ENCODE data around the gene CPM.
"Not testable (repeated sequence)": the region's sequence is repeated elsewhere in the genome, so short reads cannot be mapped to it uniquely, and the experiment has no call there.

Gene CPM

DNA sequence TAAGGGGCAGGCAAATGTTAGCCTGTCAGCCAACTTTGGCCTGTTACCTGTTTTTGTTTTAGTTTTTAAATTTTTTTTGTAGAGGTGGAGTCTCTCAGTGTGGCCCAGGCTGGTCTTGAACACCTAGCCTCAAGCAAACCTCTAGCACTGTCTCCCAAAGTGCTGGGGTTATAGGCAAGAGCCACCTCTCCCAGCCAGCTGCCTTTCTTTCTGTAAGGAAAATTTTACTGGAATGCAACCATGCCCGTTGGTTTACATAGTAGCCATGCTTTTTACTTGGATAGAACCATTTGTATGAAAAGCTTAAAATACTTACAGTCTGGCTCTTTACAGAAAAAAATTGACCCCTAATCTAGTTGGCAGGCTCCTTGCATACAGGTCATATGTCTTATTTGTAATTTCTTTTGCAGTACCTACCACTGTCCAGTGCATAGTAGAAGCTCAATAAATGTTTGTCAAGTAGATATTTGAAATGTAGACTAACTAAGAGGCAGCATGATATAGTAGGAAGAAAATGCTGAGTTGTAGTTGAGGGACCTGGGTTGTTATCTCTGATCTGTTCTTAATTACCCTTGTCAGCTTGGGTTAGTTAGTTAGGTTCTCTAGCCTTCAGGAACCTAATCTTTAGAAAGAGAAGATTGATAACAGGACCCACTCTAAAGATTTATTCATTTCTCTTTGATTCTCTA, 120.3 kb downstream of the CPM start:
- Histone ChIP-seq H3K27ac (replicated peaks) (no peak overlapping the region), H3K27me3 (ENCODE audit: insufficient read depth, poor library complexity, severe bottlenecking) (no peaks in the 10 kb centered on the region), H3K4me3 (replicated peaks; ENCODE audit: insufficient read depth, low read length) (no peak overlapping the region)
- DNase-seq (ENCODE audit: low read depth in 1 of 2, low spot score in 1 of 2), result no peak
- TF ChIP-seq SPI1 (IDR thresholded peaks at IDR 0.05; ENCODE audit: borderline replicate concordance, low read depth), result no peak

DNA sequence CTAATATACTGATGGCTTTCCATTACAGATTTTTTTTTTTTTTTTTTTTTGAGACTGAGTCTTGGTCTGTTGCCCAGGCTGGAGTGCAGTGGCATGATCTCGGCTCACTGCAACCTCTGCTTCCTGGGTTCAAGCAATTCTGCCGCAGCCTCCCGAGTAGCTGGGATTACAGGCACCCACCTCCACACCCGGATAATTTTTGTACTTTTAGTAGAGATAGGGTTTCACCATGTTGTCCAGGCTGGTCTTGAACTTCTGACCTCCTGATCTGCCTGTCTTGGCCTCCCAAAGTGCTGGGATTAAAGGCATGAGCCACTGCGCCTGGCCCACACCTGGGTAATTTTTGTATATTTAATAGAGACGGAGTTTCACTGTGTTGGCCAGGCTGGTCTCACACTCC, 121.4 kb downstream of the CPM start:
- not testable (repeated sequence) for H3K27me3 ChIP-seq (ENCODE audit: insufficient read depth, poor library complexity, severe bottlenecking); DNase-seq (ENCODE audit: low read depth in 1 of 2, low spot score in 1 of 2); H3K4me3 ChIP-seq (replicated peaks; ENCODE audit: insufficient read depth, low read length); H3K27ac ChIP-seq (replicated peaks)

DNA sequence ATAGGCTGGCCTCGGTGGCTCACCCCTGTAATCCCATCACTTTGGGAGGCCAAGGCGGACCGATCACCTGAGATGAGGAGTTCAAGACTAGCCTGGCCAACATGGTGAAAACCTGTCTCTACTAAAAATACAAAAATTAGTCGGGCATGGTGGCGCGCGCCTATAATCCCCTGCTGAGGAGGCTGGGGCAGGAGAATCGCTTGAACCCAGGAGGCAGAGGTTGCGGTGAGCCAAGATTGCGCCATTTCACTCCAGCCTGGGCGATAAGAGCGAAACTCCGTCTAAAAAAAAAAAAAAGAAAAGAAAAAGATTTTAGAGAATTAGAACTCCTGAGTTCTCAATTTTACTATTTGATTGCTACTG, 123.0 kb downstream of the CPM start:
- not testable (repeated sequence) for H3K27ac ChIP-seq (replicated peaks); H3K4me3 ChIP-seq (replicated peaks; ENCODE audit: insufficient read depth, low read length); H3K27me3 ChIP-seq (ENCODE audit: insufficient read depth, poor library complexity, severe bottlenecking); DNase-seq (ENCODE audit: low read depth in 1 of 2, low spot score in 1 of 2)

GRCh38 chr12:68809190-68810026, 123.6 kb downstream of the CPM start:
- no peak for DNase-seq (ENCODE audit: low read depth in 1 of 2, low spot score in 1 of 2)
- Histone ChIP-seq H3K4me3 (replicated peaks; ENCODE audit: insufficient read depth, low read length) (peak overlapping the region; percentile 87), H3K27me3 (ENCODE audit: insufficient read depth, poor library complexity, severe bottlenecking) (no peaks in the 10 kb centered on the region), H3K27ac (replicated peaks) (peak overlapping the region; percentile 93)
- TF ChIP-seq GABPA (IDR thresholded peaks at IDR 0.05; ENCODE audit: low read depth) (no peak), POLR2AphosphoS5 (IDR thresholded peaks at IDR 0.05; ENCODE audit: low read depth) (no peak), SPI1 (IDR thresholded peaks at IDR 0.05; ENCODE audit: borderline replicate concordance, low read depth) (no peak)
- TF ChIP-seq, protein P1, sequence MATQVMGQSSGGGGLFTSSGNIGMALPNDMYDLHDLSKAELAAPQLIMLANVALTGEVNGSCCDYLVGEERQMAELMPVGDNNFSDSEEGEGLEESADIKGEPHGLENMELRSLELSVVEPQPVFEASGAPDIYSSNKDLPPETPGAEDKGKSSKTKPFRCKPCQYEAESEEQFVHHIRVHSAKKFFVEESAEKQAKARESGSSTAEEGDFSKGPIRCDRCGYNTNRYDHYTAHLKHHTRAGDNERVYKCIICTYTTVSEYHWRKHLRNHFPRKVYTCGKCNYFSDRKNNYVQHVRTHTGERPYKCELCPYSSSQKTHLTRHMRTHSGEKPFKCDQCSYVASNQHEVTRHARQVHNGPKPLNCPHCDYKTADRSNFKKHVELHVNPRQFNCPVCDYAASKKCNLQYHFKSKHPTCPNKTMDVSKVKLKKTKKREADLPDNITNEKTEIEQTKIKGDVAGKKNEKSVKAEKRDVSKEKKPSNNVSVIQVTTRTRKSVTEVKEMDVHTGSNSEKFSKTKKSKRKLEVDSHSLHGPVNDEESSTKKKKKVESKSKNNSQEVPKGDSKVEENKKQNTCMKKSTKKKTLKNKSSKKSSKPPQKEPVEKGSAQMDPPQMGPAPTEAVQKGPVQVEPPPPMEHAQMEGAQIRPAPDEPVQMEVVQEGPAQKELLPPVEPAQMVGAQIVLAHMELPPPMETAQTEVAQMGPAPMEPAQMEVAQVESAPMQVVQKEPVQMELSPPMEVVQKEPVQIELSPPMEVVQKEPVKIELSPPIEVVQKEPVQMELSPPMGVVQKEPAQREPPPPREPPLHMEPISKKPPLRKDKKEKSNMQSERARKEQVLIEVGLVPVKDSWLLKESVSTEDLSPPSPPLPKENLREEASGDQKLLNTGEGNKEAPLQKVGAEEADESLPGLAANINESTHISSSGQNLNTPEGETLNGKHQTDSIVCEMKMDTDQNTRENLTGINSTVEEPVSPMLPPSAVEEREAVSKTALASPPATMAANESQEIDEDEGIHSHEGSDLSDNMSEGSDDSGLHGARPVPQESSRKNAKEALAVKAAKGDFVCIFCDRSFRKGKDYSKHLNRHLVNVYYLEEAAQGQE (IDR thresholded peaks at IDR 0.05; ENCODE audit: insufficient replicate concordance, low read depth), result no peak
- TF ChIP-seq, protein P2, sequence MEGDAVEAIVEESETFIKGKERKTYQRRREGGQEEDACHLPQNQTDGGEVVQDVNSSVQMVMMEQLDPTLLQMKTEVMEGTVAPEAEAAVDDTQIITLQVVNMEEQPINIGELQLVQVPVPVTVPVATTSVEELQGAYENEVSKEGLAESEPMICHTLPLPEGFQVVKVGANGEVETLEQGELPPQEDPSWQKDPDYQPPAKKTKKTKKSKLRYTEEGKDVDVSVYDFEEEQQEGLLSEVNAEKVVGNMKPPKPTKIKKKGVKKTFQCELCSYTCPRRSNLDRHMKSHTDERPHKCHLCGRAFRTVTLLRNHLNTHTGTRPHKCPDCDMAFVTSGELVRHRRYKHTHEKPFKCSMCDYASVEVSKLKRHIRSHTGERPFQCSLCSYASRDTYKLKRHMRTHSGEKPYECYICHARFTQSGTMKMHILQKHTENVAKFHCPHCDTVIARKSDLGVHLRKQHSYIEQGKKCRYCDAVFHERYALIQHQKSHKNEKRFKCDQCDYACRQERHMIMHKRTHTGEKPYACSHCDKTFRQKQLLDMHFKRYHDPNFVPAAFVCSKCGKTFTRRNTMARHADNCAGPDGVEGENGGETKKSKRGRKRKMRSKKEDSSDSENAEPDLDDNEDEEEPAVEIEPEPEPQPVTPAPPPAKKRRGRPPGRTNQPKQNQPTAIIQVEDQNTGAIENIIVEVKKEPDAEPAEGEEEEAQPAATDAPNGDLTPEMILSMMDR (IDR thresholded peaks at IDR 0.05; ENCODE audit: insufficient read depth, low read length), result no peak

GRCh38 chr12:68808388-68809189, 124.4 kb downstream of the CPM start:
- Histone ChIP-seq H3K4me3 (replicated peaks; ENCODE audit: insufficient read depth, low read length) (peak overlapping the region; percentile 87), H3K27me3 (ENCODE audit: insufficient read depth, poor library complexity, severe bottlenecking) (no peaks in the 10 kb centered on the region), H3K27ac (replicated peaks) (peak overlapping the region; percentile 93)
- no peak for TF ChIP-seq SPI1 (IDR thresholded peaks at IDR 0.05; ENCODE audit: borderline replicate concordance, low read depth)
- peak; percentile 54 to 63 for DNase-seq (ENCODE audit: low read depth in 1 of 2, low spot score in 1 of 2)

GRCh38 chr12:68807576-68808387, 125.2 kb downstream of the CPM start, which contains the start of gene MDM2:
Gene MDM2, plus strand, starts transcription at chr12:68808177. Its CDS starts 301 bp downstream, at chr12:68808478.
- TF ChIP-seq POLR2AphosphoS5 (IDR thresholded peaks at IDR 0.05; ENCODE audit: low read depth) (peak; percentile 66; the same call in 1 of the 2 replicates), GABPA (IDR thresholded peaks at IDR 0.05; ENCODE audit: low read depth) (no peak), SPI1 (IDR thresholded peaks at IDR 0.05; ENCODE audit: borderline replicate concordance, low read depth) (peak; percentile 33)
- TF ChIP-seq, protein P2 (IDR thresholded peaks at IDR 0.05; ENCODE audit: insufficient read depth, low read length), result peak; percentile 48
- TF ChIP-seq, protein P1 (IDR thresholded peaks at IDR 0.05; ENCODE audit: insufficient replicate concordance, low read depth), result no peak
- Histone ChIP-seq H3K27me3 (ENCODE audit: insufficient read depth, poor library complexity, severe bottlenecking) (no peaks in the 10 kb centered on the region), H3K27ac (replicated peaks) (peak within 1 kb of the TSS; percentile 93), H3K4me3 (replicated peaks; ENCODE audit: insufficient read depth, low read length) (peak within 1 kb of the TSS; percentile 87)
- DNase-seq (ENCODE audit: low read depth in 1 of 2, low spot score in 1 of 2), result peak; percentile 80 to 94

GRCh38 chr12:68807274-68807575, 125.7 kb downstream of the CPM start:
- H3K27me3 ChIP-seq (ENCODE audit: insufficient read depth, poor library complexity, severe bottlenecking); DNase-seq (ENCODE audit: low read depth in 1 of 2, low spot score in 1 of 2): not testable (repeated sequence)
- H3K4me3 ChIP-seq (replicated peaks; ENCODE audit: insufficient read depth, low read length), result peak overlapping the region; percentile 87
- H3K27ac ChIP-seq (replicated peaks), result peak overlapping the region; percentile 93

Measured in HL-60 (cell line).